Karpas-422 (cell line): Measurements from ENCODE around the gene ASB2. TPM values are rescaled to one million over a fixed set of nuclear protein-coding genes. Genes with fewer than 3 reads are reported as not detected.
A peak's percentile ranks its signal among the peaks of the same experiment; 100 is the strongest.

ENCODE experiments used
- DNase-seq: peaks from one replicate; pipeline ENCODE4 v3.0.0-alpha.2; 2015
- H2AFZ ChIP-seq: fragments of 200-600 bp; sonication (generic); 2 replicates; pipeline ENCODE4 v1.6.1; 2014; ENCODE audit warnings: antibody characterized with exemption, low read length, mixed read lengths
- H3K27ac ChIP-seq: fragments of 200-600 bp; sonication (generic); 2 replicates; pipeline ENCODE4 v1.5.1; 2014; ENCODE audit warnings: mild to moderate bottlenecking, low read length, moderate library complexity
- H3K27me3 ChIP-seq: fragments of 200-600 bp; sonication (generic); 2 replicates; pipeline ENCODE4 v1.6.1; 2014; ENCODE audit warnings: low read length, mixed read lengths
- H3K36me3 ChIP-seq: fragments of 200-600 bp; sonication (generic); 2 replicates; pipeline ENCODE4 v1.6.1; 2014; ENCODE audit warnings: low read length, mixed read lengths; ENCODE audit not compliant: insufficient read depth
- H3K4me1 ChIP-seq: fragments of 200-600 bp; sonication (generic); 2 replicates; pipeline ENCODE4 v1.6.1; 2014; ENCODE audit warnings: mild to moderate bottlenecking, low read length, mixed read lengths
- H3K4me2 ChIP-seq: fragments of 200-600 bp; sonication (generic); 2 replicates; pipeline ENCODE4 v1.6.1; 2014; ENCODE audit warnings: low read length, low read depth, mild to moderate bottlenecking; ENCODE audit not compliant: poor library complexity, severe bottlenecking
- H3K4me3 ChIP-seq: fragments of 200-600 bp; sonication (generic); 2 replicates; pipeline ENCODE4 v1.5.1; 2014; ENCODE audit warnings: mild to moderate bottlenecking, antibody characterized with exemption, low read length, mixed read lengths
- H3K79me2 ChIP-seq: fragments of 200-600 bp; sonication (generic); 2 replicates; pipeline ENCODE4 v1.6.1; 2014; ENCODE audit warnings: mild to moderate bottlenecking, low read length, mixed read lengths
- H3K9ac ChIP-seq: fragments of 200-600 bp; sonication (generic); 2 replicates; pipeline ENCODE4 v1.6.0; 2014; ENCODE audit warnings: low read length
- H3K9me2 ChIP-seq: fragments of 200-600 bp; sonication (generic), shearing (Covaris generic); replicated peaks from 2 replicates; pipeline ENCODE4 v1.6.0; 2014; ENCODE audit warnings: mild to moderate bottlenecking, low read length, moderate library complexity; ENCODE audit not compliant: insufficient read depth
- H3K9me3 ChIP-seq: fragments of 300-700, 200-600 bp; sonication (generic); 2 replicates; pipeline ENCODE4 v1.6.1; 2014; ENCODE audit warnings: low read length, mixed read lengths
- H4K20me1 ChIP-seq: fragments of 200-600 bp; sonication (generic); 2 replicates; pipeline ENCODE4 v1.6.1; 2014; ENCODE audit warnings: mild to moderate bottlenecking, antibody characterized with exemption, low read length, low read depth; ENCODE audit not compliant: insufficient read depth
- total RNA-seq: library from RNA; depleted of rRNA; stranded (reverse); fragments of >200 nt; shearing (Covaris generic); gene quantifications from 2 replicates; pipeline ENCODE4 v1.2.3, GENCODE V29; 2014; ENCODE audit warnings: low replicate concordance

The ASB2 gene
- total RNA-seq, 1 experiment from 2014 or later = 2.3 TPM

GRCh38 chr14:93893661-93894261, 82.6 kb downstream of the ASB2 start:
- H3K9me2 ChIP-seq = no peaks in the 10 kb centered on the region
- DNase-seq = no peak
- H3K79me2 ChIP-seq = no peaks in the 10 kb centered on the region
- no peak overlapping the region for H3K9ac ChIP-seq
- no peaks in the 10 kb centered on the region; the same call in 1 of the 2 replicates for H4K20me1 ChIP-seq
- no peaks in the 10 kb centered on the region for H3K9me3 ChIP-seq
- no peak overlapping the region for H2AFZ ChIP-seq
- H3K36me3 ChIP-seq = no peaks in the 10 kb centered on the region
- H3K4me2 ChIP-seq = no peak overlapping the region
- H3K4me3 ChIP-seq = no peak overlapping the region
- no peaks in the 10 kb centered on the region; the same call in 1 of the 2 replicates for H3K27me3 ChIP-seq
- H3K4me1 ChIP-seq = no peaks in the 10 kb centered on the region; the same call in 1 of the 2 replicates
- H3K27ac ChIP-seq = no peak overlapping the region

DNA sequence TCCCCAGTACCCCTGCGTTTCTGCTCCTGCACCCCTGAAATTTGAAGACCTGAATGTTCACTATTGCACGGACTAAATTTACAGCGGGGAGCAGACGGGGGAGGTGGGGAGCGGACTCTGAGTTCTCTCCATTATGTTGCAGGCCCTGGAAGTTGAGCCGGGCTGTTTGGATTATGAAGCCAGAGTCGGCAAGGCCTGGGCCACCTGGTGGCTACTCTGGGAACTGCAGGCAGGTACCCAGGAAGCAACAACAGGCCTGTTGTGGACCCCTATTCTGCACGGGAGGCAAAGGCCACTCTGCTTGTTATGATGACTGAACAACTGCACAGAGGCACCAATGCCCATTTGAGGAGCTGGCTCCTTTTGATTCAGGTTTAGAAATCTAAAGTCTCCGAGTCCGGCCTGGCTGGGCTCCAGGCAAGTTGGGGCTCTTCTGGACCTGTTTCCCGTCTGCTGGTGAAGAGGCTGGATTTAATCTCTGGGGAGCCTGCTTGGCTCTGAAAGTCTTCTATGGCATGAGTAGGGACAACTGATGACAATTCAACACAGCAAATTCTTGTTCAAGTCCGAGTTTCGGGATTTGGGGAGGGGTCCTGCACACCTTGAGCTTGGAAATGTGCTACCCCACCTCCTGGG, 83.3 kb downstream of the ASB2 start:
- no peak overlapping the region for H3K27ac ChIP-seq
- peak overlapping the region; percentile 84; the same call in 1 of the 2 replicates for H2AFZ ChIP-seq
- H3K4me1 ChIP-seq = no peaks in the 10 kb centered on the region; the same call in 1 of the 2 replicates
- no peak overlapping the region for H3K4me2 ChIP-seq
- no peaks in the 10 kb centered on the region for H3K79me2 ChIP-seq
- H3K9ac ChIP-seq = no peak overlapping the region
- H3K9me3 ChIP-seq = no peaks in the 10 kb centered on the region
- no peak overlapping the region for H3K4me3 ChIP-seq
- H3K27me3 ChIP-seq = no peaks in the 10 kb centered on the region; the same call in 1 of the 2 replicates
- H3K9me2 ChIP-seq = no peaks in the 10 kb centered on the region
- peak; percentile 92 for DNase-seq
- no peaks in the 10 kb centered on the region for H3K36me3 ChIP-seq
- no peaks in the 10 kb centered on the region; the same call in 1 of the 2 replicates for H4K20me1 ChIP-seq

- H3K9me3 ChIP-seq = no peaks in the 10 kb centered on the region
- no peak overlapping the region for H3K4me3 ChIP-seq
- no peaks in the 10 kb centered on the region for H3K36me3 ChIP-seq
- H3K4me1 ChIP-seq = no peaks in the 10 kb centered on the region; the same call in 1 of the 2 replicates
- no peak overlapping the region for H3K27ac ChIP-seq
- no peak for DNase-seq
- no peaks in the 10 kb centered on the region for H3K9me2 ChIP-seq
- H3K27me3 ChIP-seq = no peaks in the 10 kb centered on the region; the same call in 1 of the 2 replicates
- no peaks in the 10 kb centered on the region; the same call in 1 of the 2 replicates for H4K20me1 ChIP-seq
- 0 out of 2 replicates have a peak overlapping the region, but pooled peaks have one; percentile 84 for H2AFZ ChIP-seq
- no peaks in the 10 kb centered on the region for H3K79me2 ChIP-seq
- H3K9ac ChIP-seq = no peak overlapping the region
- no peak overlapping the region for H3K4me2 ChIP-seq
These were observed 83.9 kb downstream of the ASB2 start for GRCh38 chr14:93892505-93892839.

GRCh38 chr14:93891756-93892504, 84.4 kb downstream of the ASB2 start:
- H3K4me3 ChIP-seq = no peak overlapping the region
- no peak overlapping the region for H3K27ac ChIP-seq
- H2AFZ ChIP-seq = no peak overlapping the region
- H3K9me2 ChIP-seq = no peaks in the 10 kb centered on the region
- H3K9ac ChIP-seq = no peak overlapping the region
- H3K9me3 ChIP-seq = no peaks in the 10 kb centered on the region
- H3K4me1 ChIP-seq = no peaks in the 10 kb centered on the region; the same call in 1 of the 2 replicates
- H4K20me1 ChIP-seq = no peaks in the 10 kb centered on the region; the same call in 1 of the 2 replicates
- no peak for DNase-seq
- H3K4me2 ChIP-seq = no peak overlapping the region
- no peaks in the 10 kb centered on the region for H3K79me2 ChIP-seq
- no peaks in the 10 kb centered on the region; the same call in 1 of the 2 replicates for H3K27me3 ChIP-seq
- H3K36me3 ChIP-seq = no peaks in the 10 kb centered on the region

- Histone ChIP-seq H3K27me3 (no peaks in the 10 kb centered on the region; the same call in 1 of the 2 replicates), H4K20me1 (no peaks in the 10 kb centered on the region; the same call in 1 of the 2 replicates), H3K36me3 (no peaks in the 10 kb centered on the region), H3K27ac (no peak overlapping the region), H3K4me1 (no peaks in the 10 kb centered on the region; the same call in 1 of the 2 replicates), H3K9me3 (no peaks in the 10 kb centered on the region), H3K9ac (no peak overlapping the region), H3K4me3 (no peak overlapping the region), H3K4me2 (no peak overlapping the region), H2AFZ (no peak overlapping the region), H3K9me2 (no peaks in the 10 kb centered on the region), H3K79me2 (no peaks in the 10 kb centered on the region)
- no peak for DNase-seq
These were observed 86.5 kb downstream of the ASB2 start for GRCh38 chr14:93889739-93890483.

GRCh38 chr14:93888995-93889394, 87.4 kb downstream of the ASB2 start:
- no peak overlapping the region for H3K9ac ChIP-seq
- DNase-seq = no peak
- H3K36me3 ChIP-seq = no peaks in the 10 kb centered on the region

DNA sequence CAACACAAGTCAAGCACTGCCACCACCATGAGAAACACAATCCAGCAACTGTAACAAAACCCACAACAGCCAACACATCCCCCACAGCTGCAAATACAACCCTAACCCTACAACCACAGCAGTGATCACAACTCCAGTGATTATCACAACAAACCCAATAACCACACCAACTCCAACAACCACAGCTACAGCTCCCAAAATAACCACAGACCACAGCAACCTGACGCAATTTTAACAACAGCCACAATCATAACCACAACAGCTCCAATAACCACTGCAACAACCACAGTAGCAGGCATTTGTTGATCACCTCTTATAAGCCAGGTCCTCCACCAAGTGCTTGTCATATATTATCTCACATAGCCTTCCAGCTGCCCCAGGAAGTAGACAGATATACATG, 91.4 kb downstream of the ASB2 start:
- Histone ChIP-seq H3K9me3 (no peaks in the 10 kb centered on the region), H3K27ac (no peak overlapping the region), H3K4me3 (no peak overlapping the region), H4K20me1 (no peaks in the 10 kb centered on the region), H2AFZ (no peak overlapping the region), H3K9me2 (no peaks in the 10 kb centered on the region), H3K27me3 (0 out of 2 replicates have a peak, but pooled peaks cover 4% of the 10 kb centered on the region), H3K9ac (no peak overlapping the region), H3K79me2 (no peaks in the 10 kb centered on the region), H3K4me1 (no peaks in the 10 kb centered on the region), H3K36me3 (no peaks in the 10 kb centered on the region), H3K4me2 (no peak overlapping the region)
- no peak for DNase-seq

More at GRCh38 chr14:93888995-93889394, 87.4 kb downstream of the ASB2 start:
- Histone ChIP-seq H4K20me1 (no peaks in the 10 kb centered on the region; the same call in 1 of the 2 replicates), H2AFZ (no peak overlapping the region), H3K27ac (no peak overlapping the region), H3K27me3 (no peaks in the 10 kb centered on the region; the same call in 1 of the 2 replicates), H3K9me3 (no peaks in the 10 kb centered on the region), H3K9me2 (no peaks in the 10 kb centered on the region), H3K4me1 (no peaks in the 10 kb centered on the region; the same call in 1 of the 2 replicates), H3K4me3 (no peak overlapping the region), H3K4me2 (no peak overlapping the region), H3K79me2 (no peaks in the 10 kb centered on the region)
